Activated CD8-positive, alpha-beta memory T cell treated with anti-CD3 and anti-CD28 coated beads, Interleukin-2, amount 50 U/mL, for 1 hour (primary cell): ENCODE results near the gene BET1.

Experiments used
- DNase-seq: peaks from one replicate; pipeline ENCODE4 v3.0.0-alpha.2; 2020; ENCODE audit errors: extremely low read depth

The BET1 gene

GRCh38 chr7:93958216-93958615 is 45.9 kb downstream of the BET1 start:
- no peak for DNase-seq

GRCh38 chr7:93957767-93958166 is 46.4 kb downstream of the BET1 start:
- no peak for DNase-seq

DNA sequence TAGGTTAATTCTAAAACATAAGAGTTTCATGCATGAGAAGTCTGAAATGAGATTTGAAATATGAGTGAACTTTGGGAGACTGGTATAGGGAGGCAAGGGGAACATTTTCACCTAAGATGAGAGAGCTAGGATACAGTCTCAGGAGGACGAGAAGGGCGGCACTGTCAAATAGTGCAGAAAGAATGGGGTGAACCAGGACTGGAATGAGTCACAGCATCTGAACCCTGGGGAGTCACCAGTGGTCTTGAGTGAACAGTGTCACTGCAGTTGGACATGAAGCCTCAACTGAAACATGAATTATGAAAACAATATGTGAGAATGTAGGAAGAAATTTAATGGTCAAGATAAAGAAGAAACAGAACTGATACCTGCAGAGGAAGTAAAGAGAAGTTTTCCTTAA is 48.9 kb downstream of the BET1 start:
- no peak for DNase-seq

- no peak for DNase-seq
These were observed 54.7 kb downstream of the BET1 start for GRCh38 chr7:93949423-93949822.

DNA sequence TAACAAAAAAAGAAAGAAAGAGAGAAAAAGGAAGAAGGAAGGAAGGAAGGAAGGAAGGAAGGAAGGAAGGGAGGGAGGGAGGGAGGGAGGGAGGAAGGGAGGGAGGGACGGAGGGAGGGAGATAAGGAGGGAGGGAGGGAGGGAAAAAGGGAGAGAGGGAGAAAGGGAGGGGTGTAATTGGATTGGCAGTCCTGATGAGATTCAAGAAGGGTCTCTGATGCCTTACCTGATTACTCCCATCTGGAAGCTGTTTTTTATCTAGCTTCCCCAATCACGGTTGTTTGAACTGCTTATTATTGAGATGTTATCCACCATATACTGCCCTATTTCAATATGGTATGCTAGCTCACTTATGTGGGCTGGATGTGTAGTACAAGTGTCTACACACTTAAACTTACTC is 55.3 kb downstream of the BET1 start:
- no peak for DNase-seq

- DNase-seq: no peak
These were observed 56.0 kb downstream of the BET1 start for GRCh38 chr7:93948106-93948505.

- no peak for DNase-seq
These were observed 58.2 kb downstream of the BET1 start for GRCh38 chr7:93945756-93946535.

- no peak for DNase-seq
These were observed 59.1 kb downstream of the BET1 start for GRCh38 chr7:93945083-93945482.

- DNase-seq: no peak
These were observed 59.5 kb downstream of the BET1 start for GRCh38 chr7:93944673-93945072.

DNA sequence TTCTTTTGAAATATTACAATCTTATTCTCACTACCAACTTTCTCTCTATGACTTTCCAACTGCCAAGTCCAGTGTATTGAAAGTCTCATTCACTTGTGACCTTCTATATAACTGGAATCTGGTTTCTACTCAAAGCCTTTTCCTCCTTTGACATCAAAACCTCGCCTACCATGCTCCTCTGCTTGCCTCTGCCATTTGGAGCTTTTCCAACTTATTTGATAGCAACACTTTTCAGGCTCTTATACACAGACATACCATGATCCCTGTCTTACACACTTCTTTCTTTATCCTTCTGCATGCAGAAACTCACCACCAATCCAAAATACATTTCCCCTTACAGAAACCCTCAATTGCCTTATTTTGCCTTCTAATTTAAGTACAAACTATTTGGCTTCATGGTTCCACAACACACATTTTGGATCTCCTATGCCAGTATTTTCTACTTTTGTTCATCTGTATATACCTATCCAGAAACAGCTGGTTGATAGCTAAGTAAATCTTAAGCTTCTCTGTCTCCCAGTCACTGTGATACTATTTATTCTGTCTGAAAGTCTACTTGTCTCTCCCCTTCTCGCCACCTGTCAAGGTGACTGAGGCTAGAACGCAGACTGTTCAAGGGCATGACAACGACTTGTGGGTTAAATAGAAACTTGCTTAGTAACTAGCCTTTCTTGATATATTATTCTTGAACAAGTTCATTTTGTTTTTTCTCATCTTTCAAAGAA is 60.2 kb downstream of the BET1 start:
- DNase-seq: no peak
